A549 (cell line): Measurements from ENCODE around the gene TMEM63C. TPM values are rescaled to one million over a fixed set of nuclear protein-coding genes. Genes with fewer than 3 reads are reported as not detected.

Source experiments
- ATAC-seq, 2 experiments: fragments of 200-7000 bp in 1 of 2; fragments of >200 bp in 1 of 2; cut with Nextera tagmentation in 1 of 2; cut with Tn5 transposase in 1 of 2; 3 replicates each; pipeline versions ENCODE4 v1.8.0 to v1.9.1; 2018 to 2020; ENCODE audit warnings: mild to moderate bottlenecking in 1 of 2, moderate library complexity in 1 of 2
- CTCF ChIA-PET: fragments of 300-600 bp; sonication (Branson Sonifier 250); formaldehyde crosslinking; extraction: SDS; loops from one replicate; lab custom pipeline; 2021; ENCODE audit warnings: antibody characterized with exemption, inconsistent platforms; lab: Yijun Ruan, JAX
- POLR2A ChIA-PET: fragments of 350-600 bp; formaldehyde crosslinking; extraction: SDS; loops from one replicate; lab custom pipeline; 2021; ENCODE audit warnings: antibody characterized with exemption, inconsistent platforms; lab: Yijun Ruan, JAX
- DNase-seq, 2 experiments: peaks; one replicate each; pipeline versions ENCODE4 v3.0.0 to v3.0.0-alpha.2; 2011 to 2016; ENCODE audit warnings: low read depth in 1 of 2, low spot score in 1 of 2
- FAIRE-seq: peaks from 2 replicates; lab custom pipeline; 2011; peaks lifted over from hg19 to GRCh38; lab: Jason Lieb, UNC
- H3K27ac ChIP-seq, 2 experiments: fragments of >200 bp; sonication (Bioruptor Twin); formaldehyde crosslinking; 3 replicates each; pipeline ENCODE4 v1.5.1; 2016 to 2017
- H3K4me1 ChIP-seq: fragments of >200 bp; sonication (Bioruptor Twin); formaldehyde crosslinking; 3 replicates; pipeline ENCODE4 v1.6.1; 2016
- H3K4me2 ChIP-seq: fragments of >200 bp; sonication (Bioruptor Twin); formaldehyde crosslinking; 3 replicates; pipeline ENCODE4 v1.6.1; 2016
- H3K4me3 ChIP-seq: fragments of >200 bp; sonication (Bioruptor Twin); formaldehyde crosslinking; 3 replicates; pipeline ENCODE4 v1.5.1; 2016
- H3K9me3 ChIP-seq: fragments of >200 bp; sonication (Bioruptor Twin); formaldehyde crosslinking; 3 replicates; pipeline ENCODE4 v1.6.1; 2016
- BHLHE40 ChIP-seq: IDR thresholded peaks from 2 replicates; pipeline ENCODE4 v1.6.1; 2012; ENCODE audit warnings: low read depth, low read length, inconsistent platforms
- CBX8 ChIP-seq: fragments of 200-600 bp; sonication (generic); IDR thresholded peaks from 2 replicates; pipeline ENCODE4 v1.6.1; 2016
- CHD2 ChIP-seq: fragments of 150-350 bp; IDR thresholded peaks from 2 replicates; pipeline ENCODE4 v1.6.1; 2014; ENCODE audit warnings: low read length; ENCODE audit not compliant: partially characterized antibody
- CHD4 ChIP-seq: fragments of 200-600 bp; sonication (generic); IDR thresholded peaks from 2 replicates; pipeline ENCODE4 v1.6.1; 2016; ENCODE audit warnings: antibody characterized with exemption, mild to moderate bottlenecking, borderline replicate concordance
- EHMT2 ChIP-seq: fragments of 200-600 bp; sonication (generic); IDR thresholded peaks from 2 replicates; pipeline ENCODE4 v1.6.1; 2016; ENCODE audit warnings: antibody characterized with exemption, low read depth, mild to moderate bottlenecking, moderate library complexity
- ELK1 ChIP-seq: fragments of 150-350 bp; IDR thresholded peaks from 2 replicates; pipeline ENCODE4 v1.6.1; 2014; ENCODE audit warnings: low read depth, mild to moderate bottlenecking, low read length
- EP300 ChIP-seq, 2 experiments: fragments of >200 bp; sonication (Bioruptor Twin); formaldehyde crosslinking; IDR thresholded peaks; 2 replicates in 1 of 2; 3 replicates in 1 of 2; pipeline ENCODE4 v1.6.1; 2016 to 2017
- FOSB ChIP-seq: fragments of 250-450 bp; sonication (Bioruptor Pico); IDR thresholded peaks from 2 replicates; pipeline ENCODE4 v1.5.0; 2020; ENCODE audit warnings: mild to moderate bottlenecking, moderate library complexity
- GATA3 ChIP-seq: IDR thresholded peaks from 2 replicates; pipeline ENCODE4 v1.6.1; 2012; ENCODE audit warnings: borderline replicate concordance
- HES2 ChIP-seq: fragments of >200 bp; sonication (Bioruptor Twin); formaldehyde crosslinking; IDR thresholded peaks from 2 replicates; pipeline ENCODE4 v1.6.1; 2016
- HMGXB4 ChIP-seq: fragments of 250-450 bp; sonication (Bioruptor Pico); IDR thresholded peaks from 2 replicates; pipeline ENCODE4 v1.5.0; 2021; ENCODE audit warnings: mild to moderate bottlenecking, moderate library complexity, borderline replicate concordance
- HOXB13 ChIP-seq: fragments of 250-450 bp; sonication (Bioruptor Pico); IDR thresholded peaks from 2 replicates; pipeline ENCODE4 v1.5.0; 2020; ENCODE audit warnings: low read depth, mild to moderate bottlenecking, moderate library complexity
- HOXB5 ChIP-seq: fragments of 250-450 bp; sonication (Bioruptor Pico); IDR thresholded peaks from 2 replicates; pipeline ENCODE4 v1.5.0; 2020; ENCODE audit warnings: mild to moderate bottlenecking, moderate library complexity
- JUN ChIP-seq, 2 experiments: fragments of >200 bp; sonication (Bioruptor Twin); formaldehyde crosslinking; IDR thresholded peaks; 2 replicates in 1 of 2; 3 replicates in 1 of 2; pipeline ENCODE4 v1.6.1; 2016 to 2017
- KDM1A ChIP-seq: fragments of 200-600 bp; sonication (generic); IDR thresholded peaks from 2 replicates; pipeline ENCODE4 v1.6.1; 2016; ENCODE audit warnings: low read depth, mild to moderate bottlenecking
- MAFK ChIP-seq: fragments of 450-650 bp; IDR thresholded peaks from 2 replicates; pipeline ENCODE4 v1.6.1; 2014; ENCODE audit not compliant: partially characterized antibody
- MAX ChIP-seq: IDR thresholded peaks from 2 replicates; pipeline ENCODE4 v1.6.1; 2012
- MYC ChIP-seq: IDR thresholded peaks from 2 replicates; pipeline ENCODE4 v1.6.1; 2012; ENCODE audit warnings: mild to moderate bottlenecking, inconsistent platforms, low read length, improper control_type of control experiment, borderline replicate concordance
- NFE2L2 ChIP-seq: fragments of 150-350 bp; conservative IDR thresholded peaks from 2 replicates; pipeline ENCODE4 v1.6.1; 2014; ENCODE audit warnings: low read length
- RAD21 ChIP-seq, 2 experiments: fragments of >200 bp in 1 of 2; sonication (Bioruptor Twin) in 1 of 2; formaldehyde crosslinking in 1 of 2; IDR thresholded peaks in 1 of 2; conservative IDR thresholded peaks in 1 of 2; 2 replicates in 1 of 2; 3 replicates in 1 of 2; pipeline ENCODE4 v1.6.1; 2012 to 2018; ENCODE audit warnings: inconsistent platforms in 1 of 2
- RARB ChIP-seq: fragments of 250-450 bp; sonication (Bioruptor Pico); IDR thresholded peaks from 2 replicates; pipeline ENCODE4 v1.8.0; 2021; ENCODE audit warnings: mild to moderate bottlenecking, moderate library complexity
- REST ChIP-seq: fragments of 200-600 bp; sonication (generic); IDR thresholded peaks from 2 replicates; pipeline ENCODE4 v1.6.1; 2016; ENCODE audit warnings: antibody characterized with exemption, mild to moderate bottlenecking, moderate library complexity
- SREBF2 ChIP-seq: fragments of 450-650 bp; IDR thresholded peaks from 2 replicates; pipeline ENCODE4 v1.6.1; 2014; ENCODE audit warnings: mild to moderate bottlenecking, moderate library complexity
- ZFP36 ChIP-seq: fragments of 450-650 bp; IDR thresholded peaks from 2 replicates; pipeline ENCODE4 v1.6.1; 2014; ENCODE audit warnings: borderline replicate concordance; ENCODE audit not compliant: partially characterized antibody
- ZSCAN20 ChIP-seq: fragments of 250-450 bp; sonication (Bioruptor Pico); IDR thresholded peaks from 2 replicates; pipeline ENCODE4 v1.8.0; 2022; ENCODE audit warnings: mild to moderate bottlenecking, moderate library complexity
- WGBS: methylation state at CpG from one replicate; pipeline ENCODE4 v1.1.6; 2017; ENCODE audit errors: missing lambda C conversion rate; 5-methylcytosine and 5-hydroxymethylcytosine counted together
- polyA plus RNA-seq, 4 experiments: library from polyadenylated mRNA; depleted of rRNA in 3 of 4; stranded (reverse); fragments of >200 nt; fragmentation: RNase III in 1 of 4; extraction: RNeasy Plus Mini Kit Qiagen cat#74134 plus additional on column Dnase treatment in 1 of 4; gene quantifications; 2 replicates in 3 of 4; 3 replicates in 1 of 4; pipeline ENCODE4 v1.2.3, GENCODE V29; 2011 to 2017

The TMEM63C gene
- polyA plus RNA-seq, 2 of the 4 experiments (the other 2 are of a cell fraction) = 0.43 to 0.57 TPM

- H3K27ac ChIP-seq = no peak overlapping the region
- H3K4me3 ChIP-seq = no peak overlapping the region
- H3K9me3 ChIP-seq = no peaks in the 10 kb centered on the region
- 77% methylated on average over 5 of the region's 5 CpGs for WGBS
- DNase-seq (no peak), FAIRE-seq (no peak), ATAC-seq (no peak)
- ChIA-PET POLR2A (no interaction called here), CTCF (interaction anchor here (0.5 to 4.8 kb wide), 9 partner anchors 15 to 136 kb away, joined by 3 to 25 read pairs (median 3); partner anchors contain the start of gene ZDHHC22)
- TF ChIP-seq ZFP36 (no peak), CHD4 (no peak), RAD21 (conservative IDR thresholded peaks at IDR 0.05 in 1 of 2, IDR thresholded peaks at IDR 0.05 in 1 of 2) (no peak), SREBF2 (no peak), HOXB5 (CRISPR knock-in tag) (no peak), HMGXB4 (CRISPR knock-in tag) (no peak), FOSB (CRISPR knock-in tag) (no peak), KDM1A (no peak), MYC (no peak)
- H3K4me2 ChIP-seq = no peak overlapping the region
- H3K4me1 ChIP-seq = peaks cover 12% of the 10 kb centered on the region; the same call in 2 of the 3 replicates
These were observed 2.3 kb downstream of the TMEM63C start for GRCh38 chr14:77183896-77184295.

- no peak for ATAC-seq
- POLR2A ChIA-PET = no interaction called here
- H3K4me1 ChIP-seq = peaks cover 12% of the 10 kb centered on the region; the same call in 2 of the 3 replicates
- no peak for FAIRE-seq
- TF ChIP-seq CBX8 (no peak), CHD2 (no peak), RARB (CRISPR knock-in tag) (no peak), HES2 (no peak), ZSCAN20 (CRISPR knock-in tag) (no peak), MYC (no peak), MAFK (no peak), NFE2L2 (no peak), BHLHE40 (no peak), RAD21 (conservative IDR thresholded peaks at IDR 0.05 in 1 of 2, IDR thresholded peaks at IDR 0.05 in 1 of 2) (no peak), REST (no peak), HOXB13 (CRISPR knock-in tag) (no peak), MAX (no peak), KDM1A (no peak), JUN (IDR thresholded peaks at IDR 0.05) (no peak), ELK1 (no peak), EP300 (IDR thresholded peaks at IDR 0.05) (no peak), GATA3 (no peak), EHMT2 (no peak)
- CTCF ChIA-PET = interaction anchor here (0.8 to 4.8 kb wide), 9 partner anchors 16 to 135 kb away, joined by 3 to 25 read pairs (median 3); partner anchors contain the start of gene ZDHHC22
- H3K4me3 ChIP-seq = no peak overlapping the region
- no peaks in the 10 kb centered on the region for H3K9me3 ChIP-seq
- H3K27ac ChIP-seq = no peak overlapping the region; a peak in 1 of 6 replicates
- no peak overlapping the region for H3K4me2 ChIP-seq
- WGBS = 41% methylated on average over 11 of the region's 11 CpGs
- DNase-seq = no peak
These were observed 2.9 kb downstream of the TMEM63C start for GRCh38 chr14:77184396-77185092.
